HG03469 (cell line): ENCODE results near the gene BTN2A1.
"Not testable (repeated sequence)": the region's sequence is repeated elsewhere in the genome, so short reads cannot be mapped to it uniquely, and the experiment has no call there.

Experiments
- ATAC-seq: cut with Tn5 transposase; IDR thresholded peaks from one replicate; pipeline ENCODE4 v1.9.1; 2021; ENCODE audit warnings: mild to moderate bottlenecking, moderate library complexity, moderate number of reproducible peaks; ENCODE audit not compliant: unreplicated experiment

BTN2A1 gene

DNA sequence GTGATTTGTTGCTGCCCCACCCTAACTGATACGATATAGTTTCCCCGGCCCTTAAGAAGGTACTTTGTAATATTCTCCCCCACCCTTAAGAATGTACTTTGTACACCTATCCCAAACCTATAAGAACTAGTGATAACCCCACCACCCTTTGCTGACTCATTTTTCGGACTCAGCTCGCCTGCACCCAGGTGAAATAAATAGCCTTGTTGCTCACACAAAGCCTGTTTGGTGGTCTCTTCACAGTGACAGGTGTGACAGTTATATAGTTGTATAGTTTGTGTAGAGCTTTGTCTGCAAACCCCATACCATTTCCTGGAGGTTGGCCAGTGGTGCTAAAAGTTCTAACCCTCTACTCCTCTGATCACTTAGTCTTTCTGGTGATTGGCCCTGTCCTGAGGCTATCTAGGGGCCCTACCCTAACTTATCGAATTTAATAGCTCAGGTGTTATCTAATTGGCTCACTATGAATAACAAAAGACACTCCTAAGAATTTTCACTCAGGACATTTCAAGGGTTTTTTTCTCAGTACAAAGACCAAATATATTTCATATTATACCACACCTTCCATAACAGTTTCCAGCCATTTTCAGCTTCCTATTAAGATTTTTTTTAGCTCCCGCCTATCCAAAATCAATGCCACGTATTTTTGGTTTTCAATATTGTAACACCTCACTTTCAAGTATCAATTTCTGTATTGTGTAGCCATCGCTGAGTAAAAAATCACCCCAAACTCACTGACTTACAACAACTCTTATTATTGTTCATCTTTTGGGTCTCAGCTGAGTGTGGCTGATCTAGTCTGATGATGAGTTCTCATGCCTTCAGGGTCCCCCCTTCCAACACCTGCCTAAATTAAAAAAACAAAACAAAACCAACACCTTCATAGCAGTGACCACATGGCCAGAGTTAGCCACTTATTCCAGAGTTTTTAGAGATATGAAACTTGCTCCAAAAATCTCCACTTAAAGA, 32.5 kb downstream of the BTN2A1 start:
- ATAC-seq: no peak

DNA sequence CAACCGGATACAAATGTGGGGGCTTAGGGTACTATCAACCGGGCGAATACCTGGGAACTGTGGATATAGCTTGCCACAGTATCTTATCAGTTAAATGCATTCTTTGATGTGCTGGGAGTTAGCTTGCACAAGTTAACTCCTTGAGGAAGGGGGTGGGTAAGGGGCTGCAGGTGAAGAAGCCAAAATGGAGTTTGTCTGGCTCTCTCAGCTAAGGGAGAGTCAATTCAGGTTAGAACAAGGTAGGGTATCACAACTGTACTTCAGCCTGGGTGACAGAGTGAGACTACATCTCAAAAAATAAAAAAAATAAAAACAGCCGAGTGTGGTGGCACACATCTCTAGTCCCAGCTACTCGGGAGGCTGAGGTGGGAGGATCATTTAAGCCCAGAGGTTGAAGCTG, 33.8 kb downstream of the BTN2A1 start:
- ATAC-seq: no peak

DNA sequence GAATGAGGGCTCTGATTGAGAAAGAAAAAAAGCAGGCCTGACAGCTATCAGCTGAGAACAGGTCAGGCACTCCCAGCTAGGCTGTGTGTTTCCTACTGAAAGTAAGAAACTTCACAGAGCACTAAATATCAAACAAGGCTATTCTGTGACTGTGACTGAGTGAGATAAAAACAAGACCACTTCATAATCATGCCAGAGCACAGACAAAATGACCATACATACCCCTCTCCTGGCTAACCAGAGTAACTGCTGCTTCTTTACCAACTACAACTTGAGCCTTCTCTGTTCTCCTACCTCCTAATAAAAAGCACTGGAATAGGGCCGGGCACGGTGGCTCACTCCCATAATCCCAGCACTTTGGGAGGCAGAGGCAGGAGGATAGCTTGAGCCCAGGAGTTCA, 35.5 kb downstream of the BTN2A1 start:
- no peak for ATAC-seq

DNA sequence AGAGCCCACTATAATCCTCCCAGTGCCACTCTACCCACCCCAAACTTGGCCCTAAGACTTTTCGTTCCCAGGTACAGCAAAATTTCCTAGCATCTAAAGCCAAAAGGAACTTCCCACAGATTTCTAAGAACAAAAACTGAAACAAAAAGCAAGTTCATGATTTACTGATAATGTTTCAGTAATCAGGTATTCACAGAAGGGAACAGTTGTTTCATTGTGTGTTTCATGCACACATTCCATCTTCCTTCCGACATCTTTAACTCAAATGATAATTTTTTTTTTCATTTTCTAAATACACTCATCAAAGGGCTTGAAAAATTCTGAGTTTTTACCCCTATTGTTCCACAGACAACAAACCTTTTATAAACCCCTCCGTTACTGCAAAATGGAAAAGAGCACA, 36.4 kb downstream of the BTN2A1 start:
- no peak for ATAC-seq

DNA sequence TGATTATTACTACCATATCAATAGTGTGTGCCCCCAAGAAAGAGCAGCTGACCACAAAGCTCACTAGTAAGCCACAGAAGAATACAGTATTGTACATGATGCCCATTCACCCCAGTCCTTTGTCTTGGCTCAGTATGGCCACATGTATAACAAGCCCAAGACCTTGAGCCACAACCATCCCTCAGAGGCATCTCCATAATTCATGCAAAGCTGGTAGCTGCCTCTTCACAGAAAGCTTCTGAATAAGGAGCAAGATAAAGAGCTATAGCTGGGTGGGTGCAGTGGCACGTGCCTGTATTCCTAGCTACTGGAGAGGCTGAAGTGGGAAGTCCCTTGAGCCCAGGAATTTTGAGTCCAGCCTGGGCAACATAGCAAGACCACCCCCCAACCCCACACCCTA, 37.5 kb downstream of the BTN2A1 start:
- no peak for ATAC-seq

DNA sequence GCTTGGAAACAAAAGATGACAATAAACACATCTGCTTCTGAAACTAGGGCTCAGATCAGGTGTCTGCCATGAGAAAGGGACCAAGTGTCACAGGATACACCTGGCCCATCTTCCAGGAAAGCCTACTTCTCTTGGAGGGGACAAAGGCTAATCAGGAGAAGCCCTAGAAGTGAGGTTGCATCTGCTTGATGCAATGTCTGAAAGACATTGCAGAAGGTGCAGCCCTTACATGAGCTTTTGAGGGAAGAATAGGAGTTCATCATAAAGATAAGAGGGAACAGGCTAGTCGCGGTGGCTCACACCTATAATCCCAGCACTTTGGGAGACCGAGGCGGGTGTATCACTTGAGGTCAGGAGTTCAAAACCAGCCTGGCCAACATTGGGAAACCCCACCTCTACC, 39.9 kb downstream of the BTN2A1 start:
- no peak for ATAC-seq

DNA sequence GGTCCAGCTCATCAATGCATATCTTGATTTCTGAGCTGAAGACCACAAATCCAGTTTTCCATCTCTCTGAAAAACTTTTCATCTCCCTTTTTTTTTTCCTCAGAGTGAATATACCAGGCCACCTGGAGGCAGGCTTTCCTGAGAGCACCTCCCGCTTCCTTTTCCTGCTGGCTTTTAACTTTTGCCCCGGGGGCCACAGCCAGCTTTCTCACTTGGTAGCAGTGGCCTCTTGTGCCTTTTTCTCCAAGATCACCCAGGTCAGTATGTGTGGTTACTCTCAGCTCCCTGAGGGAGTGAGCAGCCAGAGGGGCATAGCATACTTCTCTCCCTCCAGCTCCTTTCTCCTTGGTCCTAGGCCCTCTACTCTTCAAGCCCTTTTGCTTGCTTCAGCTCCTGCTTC, 42.3 kb downstream of the BTN2A1 start, which contains the start of gene BTN1A1:
BTN1A1 (plus strand) TSS at position 202 of the 400 bp plus-strand sequence. CDS start 984 bp downstream, outside the sequence.
- no peak for ATAC-seq

DNA sequence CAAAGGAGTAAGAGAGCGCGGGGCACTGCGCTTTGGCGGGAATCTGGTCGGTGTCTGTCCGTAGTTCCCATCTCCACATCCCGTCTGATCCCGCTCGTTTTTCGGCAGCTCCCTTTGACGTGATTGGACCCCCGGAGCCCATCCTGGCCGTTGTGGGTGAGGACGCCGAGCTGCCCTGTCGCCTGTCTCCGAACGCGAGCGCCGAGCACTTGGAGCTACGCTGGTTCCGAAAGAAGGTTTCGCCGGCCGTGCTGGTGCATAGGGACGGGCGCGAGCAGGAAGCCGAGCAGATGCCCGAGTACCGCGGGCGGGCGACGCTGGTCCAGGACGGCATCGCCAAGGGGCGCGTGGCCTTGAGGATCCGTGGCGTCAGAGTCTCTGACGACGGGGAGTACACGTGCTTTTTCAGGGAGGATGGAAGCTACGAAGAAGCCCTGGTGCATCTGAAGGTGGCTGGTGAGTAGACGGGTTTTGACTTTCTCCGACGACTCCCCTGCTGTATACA, 43.8 kb downstream of the BTN2A1 start:
- no peak for ATAC-seq

DNA sequence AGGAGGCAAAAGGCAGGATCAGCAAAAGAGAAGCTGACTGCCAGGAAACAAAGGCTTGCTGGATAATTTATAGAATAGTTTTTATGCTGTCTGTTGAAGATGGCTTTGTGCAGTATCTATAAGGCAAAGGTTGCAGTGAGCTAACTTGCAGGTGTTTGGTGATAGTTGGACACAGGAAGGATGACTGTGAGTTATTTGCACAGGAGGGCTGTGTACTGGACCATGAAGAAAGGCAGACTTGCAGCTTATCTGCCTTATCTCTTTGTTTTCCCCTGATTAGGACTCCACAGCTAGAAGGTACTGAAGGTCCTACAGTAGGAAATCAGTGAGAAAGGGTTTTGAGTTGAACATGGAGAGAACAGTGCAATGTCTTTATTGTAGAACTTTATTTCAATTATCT, 44.4 kb downstream of the BTN2A1 start:
- no peak for ATAC-seq

DNA sequence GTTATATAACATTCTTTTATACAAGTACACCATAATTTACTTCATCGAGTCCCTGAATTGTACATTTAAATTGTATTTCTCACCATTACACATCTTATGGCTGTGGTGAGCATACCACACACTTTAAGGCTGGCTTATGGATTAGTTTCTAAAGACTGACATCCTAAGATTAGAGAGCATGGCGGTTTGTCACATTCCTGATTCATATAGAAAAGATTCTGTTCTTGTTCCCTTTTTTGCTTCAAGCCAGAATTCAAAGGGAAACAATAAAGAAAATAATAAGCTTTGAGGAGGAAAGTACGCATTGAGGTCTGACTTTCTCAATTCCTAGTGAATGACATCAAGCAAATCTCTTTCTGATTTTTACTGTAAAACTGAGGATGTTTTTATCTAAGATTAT, 44.9 kb downstream of the BTN2A1 start:
- no peak for ATAC-seq

DNA sequence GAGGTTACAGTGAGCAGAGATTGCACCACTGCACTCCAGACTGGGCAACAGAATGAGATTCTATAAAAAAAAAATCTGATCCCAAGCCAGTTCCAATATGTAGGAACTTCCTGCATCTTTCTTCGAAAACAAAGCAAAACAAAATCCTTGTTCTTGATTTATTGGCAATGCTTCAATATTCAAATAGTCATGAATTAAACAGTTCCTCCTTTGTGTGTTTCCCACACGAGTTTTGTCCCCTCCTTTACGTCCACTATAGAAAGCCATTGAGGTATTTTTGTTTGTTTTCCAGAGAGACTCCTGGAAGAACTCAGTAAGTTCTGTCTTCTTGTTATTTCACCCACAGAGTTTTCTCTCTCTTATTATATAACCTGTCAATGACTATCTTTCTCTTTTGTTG, 49.9 kb downstream of the BTN2A1 start:
- no peak for ATAC-seq

DNA sequence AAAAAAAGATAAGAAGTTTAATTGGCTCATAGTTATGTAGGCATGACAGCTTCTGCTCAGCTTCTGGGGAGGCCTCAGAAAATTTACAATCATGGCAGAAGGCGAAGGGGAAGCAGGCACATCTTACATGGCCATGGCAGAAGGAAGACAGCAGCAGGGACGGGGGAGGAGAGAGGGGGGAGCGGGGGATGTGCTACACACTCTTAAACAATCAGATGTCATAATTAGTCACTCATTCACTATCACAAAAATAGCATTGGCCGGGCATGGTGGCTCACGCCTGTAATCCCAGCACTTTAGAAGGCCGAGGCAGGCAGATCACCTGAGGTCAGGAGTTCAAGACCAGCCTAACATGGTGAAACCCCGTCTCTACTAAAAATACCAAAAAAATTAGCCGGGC, 53.3 kb downstream of the BTN2A1 start:
- not testable (repeated sequence) for ATAC-seq

DNA sequence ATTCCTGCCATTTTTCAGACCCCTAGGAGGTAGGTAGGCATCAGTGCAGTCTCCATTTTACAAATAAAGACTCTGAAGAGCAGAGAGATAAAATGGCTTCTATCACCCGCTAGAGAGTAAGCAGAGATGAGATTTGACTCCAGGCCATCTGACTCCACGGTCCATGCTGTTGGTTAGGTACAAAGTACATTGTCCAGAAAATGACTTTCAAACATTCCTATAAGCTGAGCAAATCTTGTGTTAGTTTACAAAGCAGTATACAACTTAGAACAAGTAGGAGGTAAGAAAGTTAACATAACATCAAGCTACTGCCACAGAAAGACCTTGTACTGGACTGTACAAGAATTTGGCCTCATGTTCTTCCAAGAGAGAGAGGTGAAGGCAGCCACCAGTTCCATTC, 57.2 kb downstream of the BTN2A1 start:
- ATAC-seq: no peak

DNA sequence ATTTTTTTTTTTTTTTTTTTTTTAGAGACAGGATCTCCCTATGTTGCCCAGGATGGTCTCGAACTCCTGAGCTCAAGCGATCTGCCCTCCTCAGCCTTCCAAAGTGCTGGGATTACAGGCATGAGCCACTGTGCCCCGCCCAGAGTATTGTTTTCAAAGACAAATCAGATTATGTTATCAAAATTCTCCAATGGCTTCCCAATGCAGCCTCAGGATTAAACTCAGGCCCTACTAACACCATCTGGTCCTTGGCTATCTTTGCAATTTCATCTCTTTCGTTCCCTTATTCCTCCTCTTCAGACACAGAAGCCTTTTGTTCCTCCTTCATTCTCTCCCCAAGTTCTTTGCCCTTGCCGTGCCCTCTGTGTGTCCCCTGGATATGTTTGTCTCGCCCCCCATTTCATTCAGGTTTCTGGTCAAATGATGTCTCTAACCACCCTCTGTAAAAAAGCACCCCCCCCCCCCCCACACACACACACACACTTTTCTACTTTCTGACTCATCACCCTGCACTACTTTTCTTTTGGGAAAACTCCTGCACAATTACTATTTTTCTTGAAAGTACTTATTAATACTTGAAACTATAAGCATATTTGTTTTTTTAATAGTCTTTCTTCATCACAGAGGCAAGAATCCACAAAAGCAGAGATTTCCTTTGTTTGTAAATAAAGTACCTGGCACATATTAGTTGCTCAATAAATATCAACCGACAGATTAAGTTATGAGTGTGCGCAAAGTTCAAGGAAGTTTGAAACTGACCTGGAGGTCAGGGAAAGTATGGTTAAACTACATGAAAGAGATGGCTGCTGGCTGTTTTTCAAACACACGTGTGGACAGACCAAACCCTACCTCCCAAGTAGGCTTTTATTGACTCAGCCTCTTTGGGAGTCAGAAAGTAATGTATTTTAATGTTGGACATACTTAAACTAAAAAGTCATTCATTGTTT, 59.0 kb downstream of the BTN2A1 start:
- ATAC-seq: no peak
